NCI-H2196 (cell line): Measurements from ENCODE around the gene PIH1D2.
"Not testable (repeated sequence)": the region's sequence is repeated elsewhere in the genome, so short reads cannot be mapped to it uniquely, and the experiment has no call there.

ENCODE experiments used
- DNase-seq: peaks from one replicate; lab custom pipeline; 2025; ENCODE audit not compliant: unreplicated experiment; lab: John Stamatoyannopoulos, UW

PIH1D2 gene

GRCh38 chr11:112073941-112074811, at the start of gene PIH1D2, which contains the start of gene NKAPD1:
TSS of gene PIH1D2 (minus strand) at chr11:112074017. CDS start at chr11:112073174, 843 bp downstream.
TSS of gene NKAPD1 (plus strand) at chr11:112074299. CDS start at chr11:112075575, 1,276 bp downstream.
- DNase-seq: peak; percentile 91

- DNase-seq: no peak
These were observed 49.3 kb upstream of the PIH1D2 start for GRCh38 chr11:112123129-112123528.

- DNase-seq: no peak
These were observed 48.3 kb upstream of the PIH1D2 start for GRCh38 chr11:112121981-112122615.

- DNase-seq: no peak
These were observed 44.4 kb upstream of the PIH1D2 start for GRCh38 chr11:112118176-112118575.

GRCh38 chr11:112115386-112115785, 41.6 kb upstream of the PIH1D2 start:
- no peak for DNase-seq

- DNase-seq: no peak
These were observed 40.6 kb upstream of the PIH1D2 start for GRCh38 chr11:112114460-112114859.

- peak; percentile 54 for DNase-seq
These were observed 40.0 kb upstream of the PIH1D2 start for GRCh38 chr11:112113539-112114457.

- DNase-seq: no peak
These were observed 32.3 kb upstream of the PIH1D2 start for GRCh38 chr11:112106070-112106469.

GRCh38 chr11:112103446-112103845, 29.6 kb upstream of the PIH1D2 start:
- no peak for DNase-seq

GRCh38 chr11:112100462-112100861, 26.6 kb upstream of the PIH1D2 start:
- DNase-seq: no peak

GRCh38 chr11:112097734-112098528, 24.1 kb upstream of the PIH1D2 start:
- DNase-seq: no peak

- no peak for DNase-seq
These were observed 22.4 kb upstream of the PIH1D2 start for GRCh38 chr11:112096194-112096593.

GRCh38 chr11:112095302-112095701, 21.5 kb upstream of the PIH1D2 start:
- DNase-seq: not testable (repeated sequence)

- no peak for DNase-seq
These were observed 13.4 kb upstream of the PIH1D2 start for GRCh38 chr11:112087212-112087611.

GRCh38 chr11:112086422-112087191, 12.8 kb upstream of the PIH1D2 start, which contains the start of the genes SDHD and TIMM8B:
TSS of gene SDHD (plus strand) at chr11:112086873. CDS start at chr11:112086908, 35 bp downstream.
TSS of gene TIMM8B (minus strand) at chr11:112086756. CDS start at chr11:112086723, 33 bp downstream.
- peak; percentile 96 for DNase-seq

GRCh38 chr11:112085822-112086421, 12.1 kb upstream of the PIH1D2 start:
- no peak for DNase-seq

- DNase-seq: no peak
These were observed 8.9 kb upstream of the PIH1D2 start for GRCh38 chr11:112082729-112083128.

GRCh38 chr11:112062923-112063322, 10.9 kb downstream of the PIH1D2 start:
- DNase-seq: no peak

GRCh38 chr11:112058103-112058502, 15.7 kb downstream of the PIH1D2 start:
- no peak for DNase-seq
